Gastroesophageal sphincter (tissue), 4 donors: Measurements from ENCODE around the gene BTBD16. TPM values are rescaled to one million over a fixed set of nuclear protein-coding genes. Genes with fewer than 3 reads are reported as not detected.

ENCODE experiments used
- ATAC-seq: fragments of 150-250 bp; one replicate; pipeline ENCODE4 v1.9.1; 2016; ENCODE audit warnings: mild to moderate bottlenecking, moderate library complexity
- H3K27ac ChIP-seq, 4 donors: fragments of 200-600 bp; sonication (generic) in 3 of 4; 1 replicate in 3 of 4; 2 replicates in 1 of 4; pipeline ENCODE4 v1.5.1; 2016 to 2019
- H3K27me3 ChIP-seq: fragments of 200-600 bp; sonication (generic); one replicate; pipeline ENCODE4 v1.5.1; 2019
- H3K36me3 ChIP-seq, 2 donors: fragments of 200-600 bp; sonication (generic); one replicate each; pipeline ENCODE4 v1.5.1; 2019; ENCODE audit warnings: control low read depth in 1 of 2
- H3K4me1 ChIP-seq, 3 donors: fragments of 200-600 bp; sonication (generic); 1 replicate in 2 of 3; 2 replicates in 1 of 3; pipeline ENCODE4 v1.5.1; 2016 to 2019; ENCODE audit warnings: control low read depth in 2 of 3
- H3K4me3 ChIP-seq, 2 donors: fragments of 200-600 bp; sonication (generic); one replicate each; pipeline ENCODE4 v1.5.1; 2019; ENCODE audit warnings: mild to moderate bottlenecking in 1 of 2, moderate library complexity in 1 of 2
- H3K9me3 ChIP-seq, 3 donors: fragments of 200-600 bp; sonication (generic); one replicate each; pipeline ENCODE4 v1.5.1; 2017 to 2019; ENCODE audit warnings: control low read depth in 2 of 3
- EP300 ChIP-seq: sonication (generic); formaldehyde crosslinking; IDR thresholded peaks from one replicate; pipeline ENCODE4 v1.6.1; 2017; ENCODE audit warnings: antibody characterized with exemption, mild to moderate bottlenecking
- POLR2A ChIP-seq, 2 donors: fragments of 450-650 bp; IDR thresholded peaks; one replicate each; pipeline ENCODE4 v1.6.1; 2017; ENCODE audit warnings: antibody characterized with exemption in 2 of 2, mild to moderate bottlenecking in 2 of 2, moderate library complexity in 1 of 2
- POLR2AphosphoS5 ChIP-seq: sonication (generic); formaldehyde crosslinking; IDR thresholded peaks from one replicate; pipeline ENCODE4 v1.6.1; 2017; ENCODE audit warnings: antibody characterized with exemption
- WGBS, 2 donors: methylation state at CpG; one replicate each; pipeline ENCODE4 v1.1.5; 2018; ENCODE audit warnings: low coverage in 1 of 2; 5-methylcytosine and 5-hydroxymethylcytosine counted together
- total RNA-seq, 4 donors: library from RNA; depleted of rRNA; stranded (reverse); fragments of >200 nt; gene quantifications; one replicate each; pipeline ENCODE4 v1.1.0, GENCODE V29; 2016
- TF ChIP-seq, protein P1 (sequence below), 4 experiments: fragments of 200-600 bp in 2 of 4; fragments of 450-650 bp in 2 of 4; sonication (generic) in 1 of 4; IDR thresholded peaks; one replicate each; pipeline ENCODE4 v1.5.1; 2017 to 2019; ENCODE audit warnings: antibody characterized with exemption in 4 of 4, mild to moderate bottlenecking in 2 of 4, moderate library complexity in 2 of 4

The BTBD16 gene
- total RNA-seq, 4 donors from 2014 or later: not detected

DNA sequence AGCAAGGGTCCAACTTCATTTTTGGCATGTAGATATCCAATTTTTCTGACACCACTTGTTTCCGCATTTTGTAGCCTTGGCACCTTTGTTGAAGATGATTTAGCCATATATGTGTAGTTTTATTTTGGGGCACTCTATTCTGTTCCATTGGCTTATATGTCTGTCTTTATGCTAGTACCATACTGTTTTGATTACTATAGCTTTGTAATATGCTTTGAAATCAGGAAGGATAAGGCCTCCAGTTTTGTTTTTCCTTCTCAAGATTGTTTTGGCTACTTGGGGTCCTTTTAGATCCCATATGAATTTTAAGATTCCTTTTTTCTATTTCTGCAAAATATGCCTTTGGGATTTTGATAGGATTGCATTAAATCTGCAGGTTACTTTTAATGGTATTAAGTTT is 9.5 kb upstream of the BTBD16 start:
- Histone ChIP-seq H3K36me3 (peaks cover 0 to 36% of the 10 kb centered on the region in 2 donors), H3K4me3 (no peak overlapping the region), H3K27ac (no peak overlapping the region), H3K4me1 (peaks cover 2 to 14% (median 4%) of the 10 kb centered on the region in 3 donors), H3K27me3 (no peaks in the 10 kb centered on the region), H3K9me3 (peaks cover 0 to 17% (median 0%) of the 10 kb centered on the region in 3 donors)
- 100% methylated on average over 1 of the region's 1 CpG; no CpG with 5 or more reads in 1 of the 2 donors for WGBS, 2 donors
- ATAC-seq: no peak
- TF ChIP-seq EP300: no peak
- TF ChIP-seq, protein P1, sequence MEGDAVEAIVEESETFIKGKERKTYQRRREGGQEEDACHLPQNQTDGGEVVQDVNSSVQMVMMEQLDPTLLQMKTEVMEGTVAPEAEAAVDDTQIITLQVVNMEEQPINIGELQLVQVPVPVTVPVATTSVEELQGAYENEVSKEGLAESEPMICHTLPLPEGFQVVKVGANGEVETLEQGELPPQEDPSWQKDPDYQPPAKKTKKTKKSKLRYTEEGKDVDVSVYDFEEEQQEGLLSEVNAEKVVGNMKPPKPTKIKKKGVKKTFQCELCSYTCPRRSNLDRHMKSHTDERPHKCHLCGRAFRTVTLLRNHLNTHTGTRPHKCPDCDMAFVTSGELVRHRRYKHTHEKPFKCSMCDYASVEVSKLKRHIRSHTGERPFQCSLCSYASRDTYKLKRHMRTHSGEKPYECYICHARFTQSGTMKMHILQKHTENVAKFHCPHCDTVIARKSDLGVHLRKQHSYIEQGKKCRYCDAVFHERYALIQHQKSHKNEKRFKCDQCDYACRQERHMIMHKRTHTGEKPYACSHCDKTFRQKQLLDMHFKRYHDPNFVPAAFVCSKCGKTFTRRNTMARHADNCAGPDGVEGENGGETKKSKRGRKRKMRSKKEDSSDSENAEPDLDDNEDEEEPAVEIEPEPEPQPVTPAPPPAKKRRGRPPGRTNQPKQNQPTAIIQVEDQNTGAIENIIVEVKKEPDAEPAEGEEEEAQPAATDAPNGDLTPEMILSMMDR (IDR thresholded peaks at IDR 0.05): no peak
- TF ChIP-seq POLR2AphosphoS5: no peak
- no peak for TF ChIP-seq POLR2A (IDR thresholded peaks at IDR 0.05)

DNA sequence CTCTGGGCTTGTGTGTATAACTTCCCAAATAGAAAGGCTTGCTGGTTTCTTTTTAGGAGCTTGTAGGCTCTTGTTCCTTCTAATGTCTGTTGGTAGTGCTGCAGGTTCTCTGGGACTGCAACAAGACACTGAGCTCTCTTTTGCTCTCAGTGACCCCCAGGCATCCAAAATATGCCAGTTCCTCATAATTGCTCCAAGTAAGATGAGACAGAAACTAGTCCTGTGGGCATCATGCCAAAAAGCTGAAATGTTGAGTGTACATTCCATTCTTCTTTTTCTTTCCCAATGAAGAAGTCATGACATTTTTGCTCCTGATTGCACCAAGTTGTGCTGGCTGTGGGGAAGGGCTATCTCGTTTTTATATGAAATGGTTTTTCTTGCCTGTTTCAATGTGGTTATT is 7.1 kb upstream of the BTBD16 start:
- Histone ChIP-seq H3K4me1 (peaks cover 0 to 2% (median 2%) of the 10 kb centered on the region in 3 donors), H3K9me3 (peaks cover 0 to 17% (median 0%) of the 10 kb centered on the region in 3 donors), H3K36me3 (peaks cover 0 to 37% of the 10 kb centered on the region in 2 donors), H3K4me3 (no peak overlapping the region), H3K27ac (no peak overlapping the region), H3K27me3 (no peaks in the 10 kb centered on the region)
- 38% methylated on average over 1 of the region's 1 CpG; no CpG with 5 or more reads in 1 of the 2 donors for WGBS, 2 donors
- TF ChIP-seq, protein P1 (IDR thresholded peaks at IDR 0.05): no peak
- TF ChIP-seq POLR2AphosphoS5: no peak
- TF ChIP-seq POLR2A (IDR thresholded peaks at IDR 0.05): no peak
- TF ChIP-seq EP300: no peak
- ATAC-seq: no peak

DNA sequence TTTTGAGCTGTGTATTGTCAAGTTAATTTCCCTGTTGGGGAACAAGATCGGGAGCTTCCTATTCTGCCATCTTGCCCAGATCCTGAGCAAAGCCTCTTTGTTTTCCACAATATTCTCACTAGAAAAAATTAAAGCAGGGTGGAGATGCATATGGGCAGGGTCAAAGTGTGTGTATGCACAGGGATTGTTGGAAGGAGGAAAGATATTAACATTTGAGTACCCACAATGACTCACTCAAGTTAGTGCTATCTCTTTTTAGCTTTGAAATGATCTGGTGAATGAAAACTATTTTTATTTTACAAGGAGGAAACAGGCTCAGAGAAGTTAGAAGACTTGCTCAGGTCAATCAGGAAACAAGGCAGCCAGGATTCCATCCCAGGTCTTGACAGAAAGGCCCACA is 6.7 kb upstream of the BTBD16 start:
- H3K4me3 ChIP-seq: no peak overlapping the region
- no peak overlapping the region for H3K27ac ChIP-seq
- WGBS, 2 donors: 86 to 89% methylated on average over 1 of the region's 1 CpG
- H3K9me3 ChIP-seq: peaks cover 0 to 17% (median 0%) of the 10 kb centered on the region in 3 donors
- H3K27me3 ChIP-seq: no peaks in the 10 kb centered on the region
- no peak for ATAC-seq
- TF ChIP-seq EP300 (no peak), POLR2A (IDR thresholded peaks at IDR 0.05) (no peak), POLR2AphosphoS5 (no peak)
- TF ChIP-seq, protein P1 (IDR thresholded peaks at IDR 0.05): no peak
- H3K4me1 ChIP-seq: peaks cover 0 to 2% (median 0%) of the 10 kb centered on the region in 3 donors
- peaks cover 0 to 42% of the 10 kb centered on the region in 2 donors for H3K36me3 ChIP-seq

DNA sequence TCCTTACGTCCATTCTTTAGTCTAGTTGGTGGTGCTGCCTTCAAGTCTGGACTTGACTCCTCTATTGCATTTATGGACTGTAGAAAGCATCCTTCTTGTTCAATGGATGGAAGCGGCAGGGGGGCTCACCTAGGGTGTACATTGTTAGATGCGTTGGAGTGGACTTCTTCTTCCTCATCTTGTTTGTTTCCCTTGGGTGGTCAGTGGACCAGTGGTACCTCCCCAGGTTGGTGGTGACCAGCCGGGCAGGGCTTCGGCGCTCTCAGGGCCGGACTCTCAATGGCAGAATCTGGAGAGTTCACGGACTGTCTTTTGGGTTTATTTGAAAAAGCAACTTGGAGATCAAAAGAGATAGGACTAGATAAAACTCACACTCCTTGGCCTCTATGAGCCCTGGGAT is 6.2 kb upstream of the BTBD16 start:
- Histone ChIP-seq H3K27ac (no peak overlapping the region), H3K4me3 (no peak overlapping the region), H3K9me3 (peaks cover 0 to 17% (median 0%) of the 10 kb centered on the region in 3 donors), H3K4me1 (peaks cover 0 to 2% (median 0%) of the 10 kb centered on the region in 3 donors), H3K36me3 (peaks cover 0 to 42% of the 10 kb centered on the region in 2 donors), H3K27me3 (no peaks in the 10 kb centered on the region)
- TF ChIP-seq POLR2A (IDR thresholded peaks at IDR 0.05) (no peak), POLR2AphosphoS5 (no peak), EP300 (no peak)
- TF ChIP-seq, protein P1 (IDR thresholded peaks at IDR 0.05): no peak
- ATAC-seq: no peak
- 92 to 96% methylated on average over 2 to 4 of the region's 8 CpGs for WGBS, 2 donors

DNA sequence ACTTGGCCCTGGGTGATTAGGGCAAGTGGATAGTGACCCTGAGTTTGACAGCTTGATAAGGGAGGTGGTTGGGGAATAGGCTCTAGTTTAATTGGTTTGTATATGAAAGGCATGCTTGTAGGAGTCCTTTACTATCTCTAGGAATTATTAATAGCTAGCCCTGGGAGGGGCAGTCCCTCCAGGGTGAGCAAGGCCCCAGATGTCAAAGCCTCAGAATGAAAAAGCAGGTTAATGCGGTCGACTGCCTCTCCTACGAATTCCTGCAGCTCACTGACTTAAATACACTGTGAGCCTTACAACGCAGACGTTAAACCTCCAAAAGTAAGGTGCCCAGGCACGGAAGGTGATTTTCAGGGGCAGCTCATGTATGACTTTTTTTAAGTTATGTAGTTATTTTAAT is 5.2 kb upstream of the BTBD16 start:
- WGBS, 2 donors: 84% methylated on average over 6 of the region's 6 CpGs
- Histone ChIP-seq H3K4me3 (no peak overlapping the region), H3K36me3 (peaks cover 0 to 50% of the 10 kb centered on the region in 2 donors), H3K27me3 (no peaks in the 10 kb centered on the region), H3K27ac (no peak overlapping the region), H3K4me1 (peaks cover 0 to 2% (median 0%) of the 10 kb centered on the region in 3 donors), H3K9me3 (peaks cover 0 to 17% (median 0%) of the 10 kb centered on the region in 3 donors)
- TF ChIP-seq, protein P1 (IDR thresholded peaks at IDR 0.05): no peak
- no peak for TF ChIP-seq POLR2AphosphoS5
- no peak for TF ChIP-seq POLR2A (IDR thresholded peaks at IDR 0.05)
- no peak for TF ChIP-seq EP300
- ATAC-seq: no peak
